Stimulated activated CD8-positive, alpha-beta memory T cell treated with anti-CD3 and anti-CD28 coated beads, Interleukin-15, amount 100 ng/mL, for 24 hours (primary cell): Measurements from ENCODE around the gene TM4SF4.

Experiments
- DNase-seq: peaks from one replicate; pipeline ENCODE4 v3.0.0-alpha.2; 2020; ENCODE audit warnings: low read depth

The TM4SF4 gene

GRCh38 chr3:149481491-149481890 lies 7.0 kb downstream of the TM4SF4 start:
- DNase-seq = no peak

GRCh38 chr3:149486726-149487125 lies 12.2 kb downstream of the TM4SF4 start:
- DNase-seq = no peak

- no peak for DNase-seq
Measured at GRCh38 chr3:149487598-149488197, 13.2 kb downstream of the TM4SF4 start.

GRCh38 chr3:149489060-149489690 lies 14.7 kb downstream of the TM4SF4 start:
- no peak for DNase-seq

GRCh38 chr3:149490260-149490971 lies 15.9 kb downstream of the TM4SF4 start:
- no peak for DNase-seq

- DNase-seq = no peak
Measured at GRCh38 chr3:149493315-149494021, 19.0 kb downstream of the TM4SF4 start.

GRCh38 chr3:149494022-149494758 lies 19.7 kb downstream of the TM4SF4 start:
- no peak for DNase-seq

- DNase-seq = no peak
Measured at GRCh38 chr3:149494759-149495580, 20.5 kb downstream of the TM4SF4 start.

GRCh38 chr3:149495581-149496125 lies 21.2 kb downstream of the TM4SF4 start:
- no peak for DNase-seq

GRCh38 chr3:149496891-149497290 lies 22.4 kb downstream of the TM4SF4 start:
- no peak for DNase-seq

- DNase-seq = no peak
Measured at GRCh38 chr3:149497966-149498670, 23.6 kb downstream of the TM4SF4 start.

GRCh38 chr3:149501524-149501923 lies 27.0 kb downstream of the TM4SF4 start:
- DNase-seq = no peak

- no peak for DNase-seq
Measured at GRCh38 chr3:149502438-149502837, 27.9 kb downstream of the TM4SF4 start.

GRCh38 chr3:149506540-149506939 lies 32.0 kb downstream of the TM4SF4 start:
- DNase-seq = no peak

GRCh38 chr3:149506965-149507364 lies 32.5 kb downstream of the TM4SF4 start:
- no peak for DNase-seq

GRCh38 chr3:149507491-149508324 lies 33.2 kb downstream of the TM4SF4 start:
- no peak for DNase-seq

- no peak for DNase-seq
Measured at GRCh38 chr3:149509526-149509925, 35.0 kb downstream of the TM4SF4 start.

GRCh38 chr3:149510480-149510879 lies 36.0 kb downstream of the TM4SF4 start:
- DNase-seq = no peak

GRCh38 chr3:149511040-149511626 lies 36.6 kb downstream of the TM4SF4 start:
- DNase-seq = no peak
